GM12878 (cell line): ENCODE data around the gene TOE1. TPM values are rescaled to one million over a fixed set of nuclear protein-coding genes. Genes with fewer than 3 reads are reported as not detected.

ENCODE experiments used
- ATAC-seq: fragments of 200-7000 bp; cut with Tn5 transposase; 3 replicates; pipeline ENCODE4 v1.9.1; 2020; ENCODE audit warnings: mild to moderate bottlenecking, moderate library complexity
- BruUV-seq: library from RNA; stranded (reverse); fragments of 400-500 nt; replicated peaks from 2 replicates; lab custom pipeline; 2021; lab: Mats Ljungman, UMichigan
- CTCF ChIA-PET: fragments of 300-600 bp; sonication (Branson Sonifier 250); formaldehyde crosslinking; extraction: SDS; loops from one replicate; lab custom pipeline; 2021; ENCODE audit warnings: inconsistent platforms; lab: Yijun Ruan, JAX
- POLR2A ChIA-PET: fragments of 350-600 bp; formaldehyde crosslinking; extraction: SDS; loops from one replicate; lab custom pipeline; 2021; ENCODE audit warnings: inconsistent platforms; lab: Charles Lee
- RAD21 ChIA-PET: fragments of 300-600 bp; sonication (Branson Sonifier 250); formaldehyde crosslinking; loops from one replicate; lab custom pipeline; 2023; ENCODE audit warnings: antibody characterized with exemption; ENCODE audit not compliant: unreplicated experiment; lab: Charles Lee
- SMC1A ChIA-PET: fragments of 300-600 bp; sonication (Branson Sonifier 250); formaldehyde crosslinking; loops from one replicate; lab custom pipeline; 2023; ENCODE audit not compliant: unreplicated experiment, uncharacterized antibody; lab: Charles Lee
- DNase-seq: peaks from one replicate; pipeline ENCODE4 v3.0.0-alpha.2; 2011; ENCODE audit warnings: low read depth, low spot score
- FAIRE-seq: peaks from 3 replicates; lab custom pipeline; 2011; peaks lifted over from hg19 to GRCh38; lab: Jason Lieb, UNC
- H2AFZ ChIP-seq: 2 replicates; pipeline ENCODE4 v1.6.0; 2011; ENCODE audit warnings: low read depth, low read length, control low read depth; ENCODE audit not compliant: control insufficient read depth
- H3K27ac ChIP-seq: 2 replicates; pipeline ENCODE4 v1.5.1; 2011; ENCODE audit warnings: control low read depth; ENCODE audit not compliant: control insufficient read depth, insufficient read depth
- H3K27me3 ChIP-seq, 2 experiments: replicated peaks in 1 of 2; 2 replicates each; pipeline versions ENCODE4 v1.6.0 to v1.6.1; 2011; ENCODE audit warnings: low read length in 1 of 2; ENCODE audit not compliant: control insufficient read depth in 2 of 2, insufficient read depth in 2 of 2
- H3K36me3 ChIP-seq, 2 experiments: 2 replicates each; pipeline ENCODE4 v1.5.1; 2011; ENCODE audit warnings: low read length in 1 of 2; ENCODE audit not compliant: control insufficient read depth in 2 of 2, insufficient read depth in 2 of 2
- H3K4me1 ChIP-seq: 2 replicates; pipeline ENCODE4 v1.6.1; 2011; ENCODE audit warnings: mild to moderate bottlenecking, low read length, moderate library complexity, mixed read lengths; ENCODE audit not compliant: control insufficient read depth, insufficient read depth
- H3K4me2 ChIP-seq: 2 replicates; pipeline ENCODE4 v1.6.0; 2011; ENCODE audit warnings: control low read depth; ENCODE audit not compliant: control insufficient read depth, insufficient read depth
- H3K4me3 ChIP-seq: fragments of 200-600 bp; sonication (generic); 2 replicates; pipeline ENCODE4 v1.5.1; 2016
- H3K79me2 ChIP-seq: 2 replicates; pipeline ENCODE4 v1.6.0; 2011; ENCODE audit warnings: low read length; ENCODE audit not compliant: control insufficient read depth, insufficient read depth
- H3K9ac ChIP-seq: 2 replicates; pipeline ENCODE4 v1.8.0; 2011; ENCODE audit warnings: low read length, control low read depth, mixed read lengths; ENCODE audit not compliant: control insufficient read depth, insufficient read depth
- H3K9me3 ChIP-seq: replicated peaks from 3 replicates; pipeline ENCODE4 v1.5.1; 2011; ENCODE audit warnings: mild to moderate bottlenecking, low read length; ENCODE audit not compliant: control insufficient read depth, insufficient read depth
- H4K20me1 ChIP-seq: 2 replicates; pipeline ENCODE4 v1.6.0; 2011; ENCODE audit not compliant: control insufficient read depth, insufficient read depth
- CBX5 ChIP-seq: sonication (generic); IDR thresholded peaks from 2 replicates; pipeline ENCODE4 v1.6.1; 2016; ENCODE audit warnings: low read depth, moderate library complexity, mild to moderate bottlenecking, inconsistent platforms
- EP300 ChIP-seq, 2 experiments: fragments of 150-350 bp in 1 of 2; IDR thresholded peaks; 2 replicates each; pipeline ENCODE4 v1.6.1; 2011 to 2012; ENCODE audit warnings: low read depth in 2 of 2, low read length in 2 of 2, borderline replicate concordance in 1 of 2, improper control_type of control experiment in 1 of 2, inconsistent platforms in 1 of 2; ENCODE audit not compliant: control insufficient read depth in 1 of 2
- HCFC1 ChIP-seq: fragments of 150-350 bp; IDR thresholded peaks from 2 replicates; pipeline ENCODE4 v1.6.1; 2014; ENCODE audit warnings: low read length
- NFXL1 ChIP-seq: fragments of 450-650 bp; IDR thresholded peaks from 2 replicates; pipeline ENCODE4 v1.6.1; 2017; ENCODE audit warnings: antibody characterized with exemption, mild to moderate bottlenecking, borderline replicate concordance
- PAX5 ChIP-seq: IDR thresholded peaks from 2 replicates; pipeline ENCODE4 v1.6.1; 2011; ENCODE audit warnings: low read depth, low read length, borderline replicate concordance
- PAX8 ChIP-seq: fragments of 450-650 bp; IDR thresholded peaks from 2 replicates; pipeline ENCODE4 v1.6.1; 2017; ENCODE audit warnings: mild to moderate bottlenecking, moderate library complexity
- RAD21 ChIP-seq: IDR thresholded peaks from 2 replicates; pipeline ENCODE4 v1.6.1; 2011; ENCODE audit warnings: mild to moderate bottlenecking, low read depth, low read length, moderate library complexity; ENCODE audit not compliant: insufficient read depth
- RAD51 ChIP-seq: fragments of 450-650 bp; IDR thresholded peaks from 2 replicates; pipeline ENCODE4 v1.6.1; 2016; ENCODE audit warnings: moderate library complexity, mild to moderate bottlenecking, inconsistent platforms
- RB1 ChIP-seq: fragments of 450-650 bp; formaldehyde crosslinking; IDR thresholded peaks from 2 replicates; pipeline ENCODE4 v1.6.1; 2017; ENCODE audit warnings: mild to moderate bottlenecking, borderline replicate concordance
- RFX5 ChIP-seq: IDR thresholded peaks from 2 replicates; pipeline ENCODE4 v1.6.1; 2011; ENCODE audit warnings: low read depth, low read length, improper control_type of control experiment
- SREBF1 ChIP-seq: IDR thresholded peaks from 2 replicates; pipeline ENCODE4 v1.6.1; 2012; ENCODE audit warnings: mild to moderate bottlenecking, low read length
- SRF ChIP-seq, 2 experiments: IDR thresholded peaks; 2 replicates each; pipeline ENCODE4 v1.6.1; 2011; ENCODE audit warnings: low read depth in 2 of 2, low read length in 2 of 2, mild to moderate bottlenecking in 1 of 2, moderate library complexity in 1 of 2
- ZBTB11 ChIP-seq: fragments of 450-650 bp; formaldehyde crosslinking; IDR thresholded peaks from 2 replicates; pipeline ENCODE4 v1.5.0; 2022; ENCODE audit warnings: mild to moderate bottlenecking, missing genetic modification characterization
- ZNF274 ChIP-seq: IDR thresholded peaks from one replicate; pipeline ENCODE4 v1.8.0; 2011; ENCODE audit not compliant: insufficient read length, insufficient read depth
- ZSCAN29 ChIP-seq: fragments of 450-650 bp; IDR thresholded peaks from 2 replicates; pipeline ENCODE4 v1.6.1; 2017; ENCODE audit warnings: mild to moderate bottlenecking, moderate library complexity
- WGBS: methylation state at CpG from one replicate; pipeline ENCODE4 v1.1.6; 2016; ENCODE audit warnings: low lambda C conversion rate; ENCODE audit not compliant: insufficient replicate concordance, insufficient coverage; ENCODE audit errors: missing lambda C conversion rate; 5-methylcytosine and 5-hydroxymethylcytosine counted together
- in situ Hi-C: fragments of 300-500 bp; cut with MboI; formaldehyde crosslinking; loops from 9 replicates; pipeline ENCODE4 v1.14.3; 2018; ENCODE audit warnings: mixed read lengths
- intact Hi-C: fragments of 100-400 bp; cut with micrococcal nuclease; formaldehyde crosslinking; loops from one replicate; pipeline ENCODE4 v1.14.2; 2022; ENCODE audit not compliant: unreplicated experiment
- polyA plus RNA-seq, 11 experiments: library from polyadenylated mRNA; depleted of rRNA in 4 of 11; unstranded in 6 of 11; stranded (reverse) in 5 of 11; fragments of >200 nt; fragmentation: Nextera tagmentation in 4 of 11; fragmentation: Illumina TruSeq in 1 of 11; extraction: Ambion mirVana in 4 of 11; extraction: Trizol in 1 of 11; gene quantifications; 1 replicate in 1 of 11; 2 replicates in 10 of 11; pipeline versions ENCODE4 v1.2.1 to v1.2.3, GENCODE V29; 2011 to 2016; ENCODE audit warnings: inconsistent platforms in 2 of 11, missing spikeins in 2 of 11, low read depth in 1 of 11
- total RNA-seq, 4 experiments: library from RNA; depleted of rRNA in 3 of 4; stranded (reverse); fragments of >200 nt in 3 of 4; fragmentation: Illumina TruSeq in 1 of 4; extraction: Trizol in 1 of 4; gene quantifications; 2 replicates each; pipeline versions ENCODE4 v1.2.1 to v1.2.3, GENCODE V29; 2013 to 2021
- TF ChIP-seq, protein P1 (sequence below): fragments of 450-650 bp; IDR thresholded peaks from 2 replicates; pipeline ENCODE4 v1.6.1; 2017; ENCODE audit warnings: mild to moderate bottlenecking, low read depth, inconsistent platforms; ENCODE audit not compliant: poor library complexity, severe bottlenecking
- TF ChIP-seq, protein P2 (sequence below): IDR thresholded peaks from 2 replicates; pipeline ENCODE4 v1.6.1; 2011; ENCODE audit warnings: low read depth, low read length, improper control_type of control experiment, borderline replicate concordance

The TOE1 gene
- total and polyA plus RNA-seq, 10 of the 15 experiments (the other 5 are each of a cell fraction or from before 2014, with no cell fraction given): 22.7 to 38.0 (median 33.3) TPM

- ATAC-seq (no peak), DNase-seq (no peak), FAIRE-seq (no peak)
- Histone ChIP-seq H3K9me3 (no peaks in the 10 kb centered on the region; the same call in 2 of the 3 replicates), H3K4me3 (no peak overlapping the region), H3K36me3 (no peaks in the 10 kb centered on the region), H3K4me1 (peaks cover 8% of the 10 kb centered on the region; the same call in 1 of the 2 replicates), H3K27me3 (no peaks in the 10 kb centered on the region), H3K27ac (no peak overlapping the region), H3K79me2 (no peaks in the 10 kb centered on the region), H4K20me1 (no peaks in the 10 kb centered on the region), H3K9ac (no peak overlapping the region), H3K4me2 (no peak overlapping the region), H2AFZ (no peak overlapping the region)
- WGBS: 46% methylated on average over 4 of the region's 4 CpGs
- ChIA-PET RAD21 (no interaction called here), SMC1A (interaction anchor here (4.5 kb wide), 1 partner anchor 23 kb away, joined by 17 read pairs; the partner anchor contains the start of genes MUTYH and TOE1), CTCF (no interaction called here), POLR2A (no interaction called here)
- intact Hi-C loops (no loop called here), in situ Hi-C loops (no loop called here)
- no TSS peak for BruUV-seq
- TF ChIP-seq RAD21 (no peak), CBX5 (no peak), PAX8 (no peak), PAX5 (no peak), ZBTB11 (CRISPR knock-in tag) (no peak), RAD51 (no peak), NFXL1 (no peak), EP300 (IDR thresholded peaks at IDR 0.05; ENCODE audit: borderline replicate concordance in 1 of 2, control insufficient read depth in 1 of 2, low read depth in 2 of 2, low read length in 2 of 2) (no peak), ZSCAN29 (no peak), SREBF1 (no peak), SRF (IDR thresholded peaks at IDR 0.05; ENCODE audit: low read depth in 2 of 2, low read length in 2 of 2) (no peak), RB1 (no peak), RFX5 (no peak), ZNF274 (no peak), HCFC1 (no peak)
- TF ChIP-seq, protein P1, sequence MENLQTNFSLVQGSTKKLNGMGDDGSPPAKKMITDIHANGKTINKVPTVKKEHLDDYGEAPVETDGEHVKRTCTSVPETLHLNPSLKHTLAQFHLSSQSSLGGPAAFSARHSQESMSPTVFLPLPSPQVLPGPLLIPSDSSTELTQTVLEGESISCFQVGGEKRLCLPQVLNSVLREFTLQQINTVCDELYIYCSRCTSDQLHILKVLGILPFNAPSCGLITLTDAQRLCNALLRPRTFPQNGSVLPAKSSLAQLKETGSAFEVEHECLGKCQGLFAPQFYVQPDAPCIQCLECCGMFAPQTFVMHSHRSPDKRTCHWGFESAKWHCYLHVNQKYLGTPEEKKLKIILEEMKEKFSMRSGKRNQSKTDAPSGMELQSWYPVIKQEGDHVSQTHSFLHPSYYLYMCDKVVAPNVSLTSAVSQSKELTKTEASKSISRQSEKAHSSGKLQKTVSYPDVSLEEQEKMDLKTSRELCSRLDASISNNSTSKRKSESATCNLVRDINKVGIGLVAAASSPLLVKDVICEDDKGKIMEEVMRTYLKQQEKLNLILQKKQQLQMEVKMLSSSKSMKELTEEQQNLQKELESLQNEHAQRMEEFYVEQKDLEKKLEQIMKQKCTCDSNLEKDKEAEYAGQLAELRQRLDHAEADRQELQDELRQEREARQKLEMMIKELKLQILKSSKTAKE: no peak
- TF ChIP-seq, protein P2, sequence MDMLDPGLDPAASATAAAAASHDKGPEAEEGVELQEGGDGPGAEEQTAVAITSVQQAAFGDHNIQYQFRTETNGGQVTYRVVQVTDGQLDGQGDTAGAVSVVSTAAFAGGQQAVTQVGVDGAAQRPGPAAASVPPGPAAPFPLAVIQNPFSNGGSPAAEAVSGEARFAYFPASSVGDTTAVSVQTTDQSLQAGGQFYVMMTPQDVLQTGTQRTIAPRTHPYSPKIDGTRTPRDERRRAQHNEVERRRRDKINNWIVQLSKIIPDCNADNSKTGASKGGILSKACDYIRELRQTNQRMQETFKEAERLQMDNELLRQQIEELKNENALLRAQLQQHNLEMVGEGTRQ: no peak
These were observed 22.8 kb upstream of the TOE1 start for GRCh38 chr1:45317166-45317565.
